Parathyroid adenoma (tissue), 2 donors: Measurements from ENCODE around the gene STON2.

Source experiments
- H2AFZ ChIP-seq: fragments of 300-600 bp; sonication (generic); one replicate; pipeline ENCODE4 v1.7.0; 2017; ENCODE audit warnings: antibody characterized with exemption, mild to moderate bottlenecking
- H3K27ac ChIP-seq: fragments of 300-600 bp; sonication (generic); one replicate; pipeline ENCODE4 v1.7.0; 2017
- H3K27me3 ChIP-seq: fragments of 300-600 bp; sonication (generic); one replicate; pipeline ENCODE4 v1.7.0; 2017; ENCODE audit warnings: low read length; ENCODE audit not compliant: control insufficient read depth, insufficient read depth
- H3K36me3 ChIP-seq: fragments of 300-600 bp; sonication (generic); one replicate; pipeline ENCODE4 v1.7.0; 2017; ENCODE audit warnings: low read length; ENCODE audit not compliant: control insufficient read depth, insufficient read depth
- H3K4me1 ChIP-seq: fragments of 300-600 bp; sonication (generic); one replicate; pipeline ENCODE4 v1.7.0; 2017; ENCODE audit warnings: control low read depth
- H3K4me2 ChIP-seq: fragments of 300-600 bp; sonication (generic); one replicate; pipeline ENCODE4 v1.7.0; 2017; ENCODE audit warnings: low read length
- H3K4me3 ChIP-seq: fragments of 300-600 bp; sonication (generic); one replicate; pipeline ENCODE4 v1.7.0; 2017; ENCODE audit warnings: low read depth, low read length
- H3K79me2 ChIP-seq: fragments of 300-600 bp; sonication (generic); one replicate; pipeline ENCODE4 v1.7.0; 2017; ENCODE audit warnings: control low read depth
- H3K9ac ChIP-seq: fragments of 300-600 bp; sonication (generic); one replicate; pipeline ENCODE4 v1.7.0; 2017; ENCODE audit warnings: mild to moderate bottlenecking
- H3K9me3 ChIP-seq: fragments of 300-600 bp; sonication (generic); one replicate; pipeline ENCODE4 v1.7.0; 2017; ENCODE audit warnings: low read length; ENCODE audit not compliant: control insufficient read depth
- CTCF ChIP-seq: fragments of 300-600 bp; sonication (generic); IDR thresholded peaks from one replicate; pipeline ENCODE4 v1.7.0; 2017; ENCODE audit warnings: antibody characterized with exemption, mild to moderate bottlenecking
- donor health status: primary hyperparathyroidism.

The STON2 gene

GRCh38 chr14:81366884-81367283 lies 33.2 kb downstream of the STON2 start:
- Histone ChIP-seq H3K36me3 (no peaks in the 10 kb centered on the region), H3K9ac (no peak overlapping the region), H3K79me2 (no peaks in the 10 kb centered on the region), H3K9me3 (no peaks in the 10 kb centered on the region), H2AFZ (no peak overlapping the region), H3K4me1 (no peaks in the 10 kb centered on the region), H3K27ac (no peak overlapping the region), H3K4me3 (no peak overlapping the region), H3K27me3 (no peaks in the 10 kb centered on the region), H3K4me2 (no peak overlapping the region)
- TF ChIP-seq CTCF: no peak

- Histone ChIP-seq H3K4me3 (no peak overlapping the region), H2AFZ (no peak overlapping the region), H3K79me2 (no peaks in the 10 kb centered on the region), H3K36me3 (no peaks in the 10 kb centered on the region), H3K27ac (no peak overlapping the region), H3K4me2 (no peak overlapping the region), H3K27me3 (no peaks in the 10 kb centered on the region), H3K4me1 (no peaks in the 10 kb centered on the region), H3K9me3 (no peaks in the 10 kb centered on the region), H3K9ac (no peak overlapping the region)
- no peak for TF ChIP-seq CTCF
Measured at GRCh38 chr14:81366214-81366613, 33.9 kb downstream of the STON2 start.

- Histone ChIP-seq H3K9ac (no peak overlapping the region), H3K4me3 (no peak overlapping the region), H3K9me3 (no peaks in the 10 kb centered on the region), H3K27ac (no peak overlapping the region), H3K4me1 (no peaks in the 10 kb centered on the region), H3K4me2 (no peak overlapping the region), H2AFZ (no peak overlapping the region), H3K79me2 (no peaks in the 10 kb centered on the region), H3K36me3 (no peaks in the 10 kb centered on the region), H3K27me3 (no peaks in the 10 kb centered on the region)
- TF ChIP-seq CTCF: no peak
Measured at GRCh38 chr14:81363746-81364378, 36.3 kb downstream of the STON2 start.

- Histone ChIP-seq H3K27ac (no peak overlapping the region), H3K4me2 (no peak overlapping the region), H3K9ac (no peak overlapping the region), H3K36me3 (no peaks in the 10 kb centered on the region), H3K9me3 (no peaks in the 10 kb centered on the region), H3K4me3 (no peak overlapping the region), H3K27me3 (no peaks in the 10 kb centered on the region), H3K4me1 (no peaks in the 10 kb centered on the region), H2AFZ (no peak overlapping the region), H3K79me2 (no peaks in the 10 kb centered on the region)
- no peak for TF ChIP-seq CTCF
Measured at GRCh38 chr14:81353691-81354323, 46.3 kb downstream of the STON2 start.

- Histone ChIP-seq H3K27me3 (no peaks in the 10 kb centered on the region), H3K27ac (no peak overlapping the region), H3K4me1 (no peaks in the 10 kb centered on the region), H3K4me2 (no peak overlapping the region), H3K79me2 (no peaks in the 10 kb centered on the region), H3K4me3 (no peak overlapping the region), H2AFZ (no peak overlapping the region), H3K9ac (no peak overlapping the region), H3K9me3 (no peaks in the 10 kb centered on the region), H3K36me3 (no peaks in the 10 kb centered on the region)
- no peak for TF ChIP-seq CTCF
Measured at GRCh38 chr14:81352413-81352812, 47.7 kb downstream of the STON2 start.
